Neuronal stem cell (in vitro differentiated cells): Measurements from ENCODE around the gene QRSL1.

ENCODE experiments used
- DNase-seq: peaks from one replicate; pipeline ENCODE4 v3.0.0-alpha.2; 2013; ENCODE audit warnings: low spot score
- H2AFZ ChIP-seq: one replicate; pipeline ENCODE4 v1.6.1; 2013; ENCODE audit warnings: mild to moderate bottlenecking, low read length, inconsistent platforms
- H2AK5ac ChIP-seq: 2 replicates; pipeline ENCODE4 v1.6.1; 2013; ENCODE audit warnings: low read depth, mild to moderate bottlenecking, inconsistent platforms, low read length, moderate library complexity, mixed read lengths
- H2BK120ac ChIP-seq: 2 replicates; pipeline ENCODE4 v1.6.1; 2013; ENCODE audit warnings: low read depth, mild to moderate bottlenecking, inconsistent platforms, low read length, moderate library complexity, mixed read lengths
- H2BK12ac ChIP-seq: one replicate; pipeline ENCODE4 v1.6.1; 2013; ENCODE audit warnings: low read length, inconsistent platforms
- H2BK15ac ChIP-seq: 2 replicates; pipeline ENCODE4 v1.6.1; 2013; ENCODE audit warnings: mild to moderate bottlenecking, low read length, inconsistent platforms, mixed read lengths
- H2BK5ac ChIP-seq: one replicate; pipeline ENCODE4 v1.6.1; 2013; ENCODE audit warnings: inconsistent platforms, mild to moderate bottlenecking, low read length, moderate library complexity
- H3K14ac ChIP-seq: one replicate; pipeline ENCODE4 v1.6.1; 2013; ENCODE audit warnings: low read length, inconsistent platforms
- H3K18ac ChIP-seq: 2 replicates; pipeline ENCODE4 v1.6.1; 2013; ENCODE audit warnings: low read length, inconsistent platforms
- H3K23ac ChIP-seq: 2 replicates; pipeline ENCODE4 v1.6.1; 2013; ENCODE audit warnings: low read depth, mild to moderate bottlenecking, mixed read lengths, low read length, inconsistent platforms; ENCODE audit not compliant: poor library complexity
- H3K27ac ChIP-seq: replicated peaks from 3 replicates; pipeline ENCODE4 v1.5.1; 2013; ENCODE audit warnings: low read length, inconsistent platforms
- H3K27me3 ChIP-seq, 3 experiments: 2 replicates each; pipeline ENCODE4 v1.6.1; 2013; ENCODE audit warnings: low read length in 3 of 3, mild to moderate bottlenecking in 2 of 3, inconsistent platforms in 1 of 3, low read depth in 1 of 3, mixed read lengths in 1 of 3, moderate library complexity in 1 of 3; ENCODE audit not compliant: control insufficient read depth in 3 of 3, insufficient read depth in 3 of 3
- H3K36me3 ChIP-seq, 2 donors: replicated peaks in 1 of 2; 2 replicates each; pipeline ENCODE4 v1.6.1; 2013; ENCODE audit warnings: low read length in 2 of 2; ENCODE audit not compliant: control insufficient read depth in 2 of 2, insufficient read depth in 2 of 2
- H3K4ac ChIP-seq: 2 replicates; pipeline ENCODE4 v1.6.1; 2013; ENCODE audit warnings: inconsistent platforms, mild to moderate bottlenecking, low read length, moderate library complexity
- H3K4me1 ChIP-seq, 2 donors: 1 replicate in 1 of 2; 2 replicates in 1 of 2; pipeline ENCODE4 v1.6.1; 2013; ENCODE audit warnings: low read length in 2 of 2, low read depth in 1 of 2; ENCODE audit not compliant: control insufficient read depth in 2 of 2, insufficient read depth in 1 of 2
- H3K4me2 ChIP-seq: one replicate; pipeline ENCODE4 v1.6.1; 2013; ENCODE audit warnings: mild to moderate bottlenecking, low read length, inconsistent platforms; ENCODE audit not compliant: insufficient read depth, poor library complexity, severe bottlenecking
- H3K4me3 ChIP-seq, 2 donors: 2 replicates each; pipeline ENCODE4 v1.5.1; 2013; ENCODE audit warnings: low read length in 2 of 2, mild to moderate bottlenecking in 2 of 2, inconsistent platforms in 1 of 2, moderate library complexity in 1 of 2
- H3K79me1 ChIP-seq: one replicate; pipeline ENCODE4 v1.6.1; 2013; ENCODE audit warnings: low read depth, mild to moderate bottlenecking, inconsistent platforms, low read length, moderate library complexity
- H3K9ac ChIP-seq: one replicate; pipeline ENCODE4 v1.6.1; 2013; ENCODE audit warnings: mild to moderate bottlenecking, low read depth, low read length, inconsistent platforms; ENCODE audit not compliant: poor library complexity
- H3K9me3 ChIP-seq, 2 donors: replicated peaks in 1 of 2; 2 replicates each; pipeline versions ENCODE3 to v1.6.1; 2013; ENCODE audit warnings: low read length in 2 of 2, mild to moderate bottlenecking in 2 of 2, inconsistent platforms in 1 of 2, low read depth in 1 of 2, mixed read lengths in 1 of 2, moderate library complexity in 1 of 2; ENCODE audit not compliant: control insufficient read depth in 2 of 2, insufficient read depth in 1 of 2
- H4K8ac ChIP-seq: one replicate; pipeline ENCODE4 v1.6.1; 2013; ENCODE audit warnings: low read depth, mild to moderate bottlenecking, inconsistent platforms, low read length, moderate library complexity
- H4K91ac ChIP-seq: one replicate; pipeline ENCODE4 v1.6.1; 2013; ENCODE audit warnings: low read length, low read depth, mild to moderate bottlenecking, inconsistent platforms; ENCODE audit not compliant: poor library complexity
- WGBS, 2 donors: extraction: QIAGEN DNeasy Blood & Tissue Kit; methylation state at CpG; one replicate each; pipeline ENCODE4 v1.1.7; 2013; ENCODE audit warnings: missing lambda C conversion rate in 2 of 2, mixed read lengths in 1 of 2; ENCODE audit not compliant: insufficient read length in 2 of 2, insufficient replicate concordance in 1 of 2; ENCODE audit errors: extremely low coverage in 2 of 2; 5-methylcytosine and 5-hydroxymethylcytosine counted together

Gene QRSL1

GRCh38 chr6:106685833-106686232 lies 56.5 kb downstream of the QRSL1 start:
- Histone ChIP-seq H3K36me3 (no peaks in the 10 kb centered on the region), H2BK15ac (no peak overlapping the region), H3K4ac (no peak overlapping the region), H4K8ac (no peak overlapping the region), H3K14ac (no peak overlapping the region), H2BK5ac (no peak overlapping the region), H3K18ac (no peak overlapping the region), H3K79me1 (no peaks in the 10 kb centered on the region), H3K4me2 (no peak overlapping the region), H3K9me3 (no peaks in the 10 kb centered on the region), H3K23ac (no peak overlapping the region), H3K9ac (no peak overlapping the region), H2AFZ (no peak overlapping the region), H4K91ac (no peak overlapping the region), H2BK120ac (no peak overlapping the region), H3K4me1 (no peaks in the 10 kb centered on the region), H3K27me3 (peaks cover 0 to 2% (median 0%) of the 10 kb centered on the region in 3 experiments), H3K27ac (no peak overlapping the region), H3K4me3 (no peak overlapping the region), H2AK5ac (no peak overlapping the region), H2BK12ac (no peak overlapping the region)
- DNase-seq: no peak
- no CpG with 5 or more reads among the region's 2 CpGs for WGBS, 2 donors

- no CpG with 5 or more reads among the region's 6 CpGs for WGBS, 2 donors
- Histone ChIP-seq H3K4me1 (peaks cover 2 to 9% of the 10 kb centered on the region in 2 donors), H3K36me3 (no peaks in the 10 kb centered on the region), H3K4ac (no peak overlapping the region), H4K91ac (no peak overlapping the region), H4K8ac (no peak overlapping the region), H3K4me2 (no peak overlapping the region), H3K4me3 (no peak overlapping the region), H2AK5ac (no peak overlapping the region), H3K27me3 (peaks cover 0 to 8% (median 0%) of the 10 kb centered on the region in 3 experiments), H3K23ac (no peak overlapping the region), H2AFZ (no peak overlapping the region), H3K14ac (no peak overlapping the region), H3K79me1 (no peaks in the 10 kb centered on the region), H3K9me3 (no peaks in the 10 kb centered on the region), H2BK12ac (no peak overlapping the region), H3K9ac (no peak overlapping the region), H3K18ac (no peak overlapping the region), H2BK5ac (no peak overlapping the region), H2BK120ac (no peak overlapping the region), H3K27ac (no peak overlapping the region), H2BK15ac (no peak overlapping the region)
- DNase-seq: no peak
Observed at GRCh38 chr6:106688177-106688951, 59.0 kb downstream of the QRSL1 start.

- H3K4me2 ChIP-seq: no peak overlapping the region
- peak; percentile 20 for DNase-seq
- no peaks in the 10 kb centered on the region for H3K79me1 ChIP-seq
- H3K27me3 ChIP-seq: peaks cover 0 to 17% (median 0%) of the 10 kb centered on the region in 3 experiments
- H2AK5ac ChIP-seq: no peak overlapping the region
- H3K4me3 ChIP-seq: no peak overlapping the region
- no peak overlapping the region for H2BK120ac ChIP-seq
- no peak overlapping the region for H2BK12ac ChIP-seq
- H3K14ac ChIP-seq: no peak overlapping the region
- H3K27ac ChIP-seq: no peak overlapping the region
- H2BK15ac ChIP-seq: no peak overlapping the region
- peak overlapping the region; percentile 89 for H2AFZ ChIP-seq
- no peak overlapping the region for H3K9ac ChIP-seq
- peaks cover 2 to 9% of the 10 kb centered on the region in 2 donors for H3K4me1 ChIP-seq
- H3K36me3 ChIP-seq: no peaks in the 10 kb centered on the region
- H3K9me3 ChIP-seq: no peaks in the 10 kb centered on the region
- no peak overlapping the region for H3K18ac ChIP-seq
- H4K91ac ChIP-seq: no peak overlapping the region
- H4K8ac ChIP-seq: no peak overlapping the region
- no peak overlapping the region for H3K23ac ChIP-seq
- no CpG with 5 or more reads among the region's 6 CpGs for WGBS, 2 donors
- no peak overlapping the region for H3K4ac ChIP-seq
- no peak overlapping the region for H2BK5ac ChIP-seq
Observed at GRCh38 chr6:106692112-106692818, 62.9 kb downstream of the QRSL1 start.

GRCh38 chr6:106692819-106693208 lies 63.4 kb downstream of the QRSL1 start:
- Histone ChIP-seq H3K27ac (no peak overlapping the region), H3K14ac (no peak overlapping the region), H3K4me3 (no peak overlapping the region), H3K4ac (no peak overlapping the region), H3K36me3 (no peaks in the 10 kb centered on the region), H2AFZ (no peak overlapping the region), H2BK120ac (no peak overlapping the region), H4K91ac (no peak overlapping the region), H3K27me3 (peaks cover 0 to 17% (median 0%) of the 10 kb centered on the region in 3 experiments), H3K4me1 (peaks cover 2 to 9% of the 10 kb centered on the region in 2 donors), H3K23ac (no peak overlapping the region), H4K8ac (no peak overlapping the region), H3K9ac (no peak overlapping the region), H2BK15ac (no peak overlapping the region), H3K9me3 (no peaks in the 10 kb centered on the region), H3K4me2 (no peak overlapping the region), H3K18ac (no peak overlapping the region), H2BK5ac (no peak overlapping the region), H3K79me1 (no peaks in the 10 kb centered on the region), H2BK12ac (no peak overlapping the region), H2AK5ac (no peak overlapping the region)
- no peak for DNase-seq
- WGBS, 2 donors: no CpG with 5 or more reads among the region's 3 CpGs
